Activated CD4-positive, alpha-beta T cell treated with anti-CD3 and anti-CD28 coated beads, Interleukin-2, amount 50 U/mL, for 24 hours (primary cell): Measurements from ENCODE around the gene PCDHB4.
"Not testable (repeated sequence)": the region's sequence is repeated elsewhere in the genome, so short reads cannot be mapped to it uniquely, and the experiment has no call there.

Source experiments
- DNase-seq, 2 donors: peaks; one replicate each; pipeline ENCODE4 v3.0.0-alpha.2; 2020; ENCODE audit warnings: low read depth in 1 of 2, low spot score in 1 of 2

PCDHB4 gene

GRCh38 chr5:141150224-141150992, 28.8 kb downstream of the PCDHB4 start:
- DNase-seq = no peak

GRCh38 chr5:141150993-141151325, 29.3 kb downstream of the PCDHB4 start:
- DNase-seq = no peak

DNA sequence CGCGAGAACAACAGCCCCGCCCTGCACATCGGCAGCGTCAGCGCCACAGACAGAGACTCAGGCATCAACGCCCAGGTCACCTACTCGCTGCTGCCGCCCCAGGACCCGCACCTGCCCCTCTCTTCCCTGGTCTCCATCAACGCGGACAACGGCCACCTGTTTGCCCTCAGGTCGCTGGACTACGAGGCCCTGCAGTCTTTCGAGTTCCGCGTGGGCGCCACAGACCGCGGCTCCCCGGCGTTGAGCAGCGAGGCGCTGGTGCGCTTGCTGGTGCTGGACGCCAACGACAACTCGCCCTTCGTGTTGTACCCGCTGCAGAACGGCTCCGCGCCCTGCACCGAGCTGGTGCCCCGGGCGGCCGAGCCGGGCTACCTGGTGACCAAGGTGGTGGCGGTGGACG, 30.0 kb downstream of the PCDHB4 start:
- DNase-seq = not testable (repeated sequence)

GRCh38 chr5:141152096-141152495, 30.5 kb downstream of the PCDHB4 start:
- DNase-seq = not testable (repeated sequence)

DNA sequence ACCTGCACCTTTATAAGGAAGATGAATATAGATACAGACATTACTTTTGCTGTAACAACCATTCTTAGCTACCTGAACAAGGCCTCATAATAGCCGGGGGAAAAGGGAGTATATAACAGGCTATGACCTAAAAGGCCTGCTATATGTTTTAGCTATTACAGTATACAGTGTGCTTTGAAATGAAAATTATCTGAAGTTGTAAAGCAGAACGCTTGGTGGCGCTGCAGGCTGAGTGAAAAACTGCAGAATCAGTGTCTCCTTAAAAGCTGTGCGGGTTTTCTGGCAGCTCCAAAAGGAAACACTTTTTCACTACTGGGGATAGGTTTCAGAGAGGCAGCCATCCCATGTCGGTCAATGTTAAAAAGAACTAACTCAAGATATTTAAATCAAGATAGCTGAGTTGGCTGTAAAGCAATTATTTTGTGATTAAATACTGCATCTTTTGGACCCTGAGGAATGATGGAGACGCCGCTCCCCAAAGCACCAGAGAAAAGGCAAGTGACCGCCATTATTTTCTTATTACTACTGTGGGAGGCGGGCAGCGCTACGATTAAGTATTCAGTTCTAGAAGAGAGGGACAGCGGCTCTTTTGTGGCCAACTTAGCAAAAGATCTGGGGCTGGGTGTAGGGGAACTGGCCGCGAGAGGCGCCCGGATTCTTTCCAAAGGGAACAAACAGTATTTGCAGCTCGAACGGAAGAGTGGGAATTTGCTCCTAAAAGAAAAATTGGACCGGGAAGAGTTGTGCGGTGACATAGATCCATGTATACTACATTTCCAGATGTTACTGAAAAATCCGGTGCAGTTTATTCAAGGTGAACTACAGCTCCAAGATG, 34.1 kb downstream of the PCDHB4 start:
- DNase-seq = no peak

DNA sequence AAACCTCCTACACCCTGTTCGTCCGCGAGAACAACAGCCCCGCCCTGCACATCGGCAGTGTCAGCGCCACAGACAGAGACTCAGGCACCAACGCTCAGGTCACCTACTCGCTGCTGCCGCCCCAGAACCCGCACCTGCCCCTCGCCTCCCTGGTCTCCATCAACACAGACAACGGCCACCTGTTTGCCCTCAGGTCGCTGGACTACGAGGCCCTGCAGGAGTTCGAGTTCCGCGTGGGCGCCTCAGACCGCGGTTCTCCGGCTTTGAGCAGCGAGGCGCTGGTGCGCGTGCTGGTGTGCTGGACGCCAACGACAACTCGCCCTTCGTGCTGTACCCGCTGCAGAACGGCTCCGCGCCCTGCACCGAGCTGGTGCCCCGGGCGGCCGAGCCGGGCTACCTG, 35.7 kb downstream of the PCDHB4 start:
- DNase-seq = not testable (repeated sequence)

GRCh38 chr5:141157901-141158300, 36.3 kb downstream of the PCDHB4 start:
- DNase-seq = not testable (repeated sequence)

GRCh38 chr5:141172381-141173204, 51.0 kb downstream of the PCDHB4 start, which contains the start of gene PCDHB7:
Gene PCDHB7, plus strand, starts transcription at chr5:141172644. Its CDS starts 192 bp downstream, at chr5:141172836.
- no peak for DNase-seq

DNA sequence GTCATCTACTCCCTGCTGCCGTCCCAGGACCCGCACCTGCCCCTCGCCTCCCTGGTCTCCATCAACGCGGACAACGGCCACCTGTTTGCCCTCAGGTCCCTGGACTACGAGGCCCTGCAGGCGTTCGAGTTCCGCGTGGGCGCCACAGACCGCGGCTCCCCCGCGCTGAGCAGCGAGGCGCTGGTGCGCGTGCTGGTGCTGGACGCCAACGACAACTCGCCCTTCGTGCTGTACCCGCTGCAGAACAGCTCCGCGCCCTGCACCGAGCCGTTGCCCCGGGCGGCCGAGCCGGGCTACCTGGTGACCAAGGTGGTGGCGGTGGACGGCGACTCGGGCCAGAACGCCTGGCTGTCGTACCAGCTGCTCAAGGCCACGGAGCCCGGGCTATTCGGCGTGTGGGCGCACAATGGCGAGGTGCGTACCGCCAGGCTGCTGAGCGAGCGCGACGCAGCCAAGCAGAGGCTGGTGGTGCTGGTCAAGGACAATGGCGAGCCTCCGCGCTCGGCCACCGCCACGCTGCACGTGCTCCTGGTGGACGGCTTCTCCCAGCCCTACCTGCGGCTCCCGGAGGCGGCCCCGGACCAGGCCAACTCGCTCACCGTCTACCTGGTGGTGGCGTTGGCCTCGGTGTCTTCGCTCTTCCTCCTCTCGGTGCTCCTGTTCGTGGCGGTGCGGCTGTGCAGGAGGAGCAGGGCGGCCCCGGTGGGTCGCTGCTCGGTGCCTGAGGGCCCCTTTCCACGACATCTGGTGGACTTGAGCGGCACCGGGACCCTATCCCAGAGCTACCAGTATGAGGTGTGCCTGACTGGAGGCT, 52.9 kb downstream of the PCDHB4 start:
- DNase-seq = not testable (repeated sequence)
